SU-DHL-6 (cell line): Measurements from ENCODE around the gene MYMK.

ENCODE experiments used
- H2AFZ ChIP-seq: fragments of 200-600 bp; sonication (generic); 2 replicates; pipeline ENCODE4 v1.6.1; 2014; ENCODE audit warnings: low read depth, mild to moderate bottlenecking, moderate library complexity, mixed read lengths, antibody characterized with exemption, low read length; ENCODE audit not compliant: severe bottlenecking
- H3F3A ChIP-seq: fragments of 200-600 bp; shearing (Covaris generic); 2 replicates; pipeline ENCODE4 v1.6.0; 2016; ENCODE audit warnings: antibody characterized with exemption, mild to moderate bottlenecking; ENCODE audit not compliant: insufficient read depth
- H3K27ac ChIP-seq: fragments of 200-600 bp; sonication (generic); 2 replicates; pipeline ENCODE4 v1.5.1; 2016; ENCODE audit warnings: low read depth, mild to moderate bottlenecking, low read length, moderate library complexity, mixed read lengths
- H3K27me3 ChIP-seq: fragments of 200-600 bp; sonication (generic), shearing (Covaris generic); 2 replicates; pipeline ENCODE4 v1.6.0; 2014; ENCODE audit warnings: mild to moderate bottlenecking, low read length
- H3K36me3 ChIP-seq: fragments of 200-600 bp; sonication (generic); 2 replicates; pipeline ENCODE4 v1.6.1; 2014; ENCODE audit warnings: mild to moderate bottlenecking, low read length, mixed read lengths
- H3K4me2 ChIP-seq: fragments of 300-600, 200-600 bp; shearing (Covaris generic), sonication (generic); 2 replicates; pipeline ENCODE4 v1.6.0; 2014; ENCODE audit warnings: low read length, low read depth, mild to moderate bottlenecking; ENCODE audit not compliant: poor library complexity, severe bottlenecking
- H3K4me3 ChIP-seq: fragments of 200-600 bp; sonication (generic); 2 replicates; pipeline ENCODE4 v1.5.1; 2014; ENCODE audit warnings: antibody characterized with exemption, low read length, mild to moderate bottlenecking, mixed read lengths; ENCODE audit not compliant: insufficient read depth, poor library complexity, severe bottlenecking
- H3K79me2 ChIP-seq: fragments of 200-600 bp; sonication (generic); 2 replicates; pipeline ENCODE4 v1.6.1; 2014; ENCODE audit warnings: mild to moderate bottlenecking, low read length, moderate library complexity; ENCODE audit not compliant: insufficient read depth
- H3K9ac ChIP-seq: fragments of 200-600 bp; sonication (generic); 2 replicates; pipeline ENCODE4 v1.7.0; 2014; ENCODE audit warnings: mild to moderate bottlenecking, low read length
- H3K9me2 ChIP-seq: fragments of 200-600 bp; sonication (generic); replicated peaks from 2 replicates; pipeline ENCODE4 v1.6.1; 2014; ENCODE audit warnings: low read length; ENCODE audit not compliant: insufficient read depth
- H3K9me3 ChIP-seq: fragments of 200-600 bp; sonication (generic); 2 replicates; pipeline ENCODE4 v1.6.1; 2014; ENCODE audit warnings: low read length, mixed read lengths; ENCODE audit not compliant: insufficient read depth
- H4K20me1 ChIP-seq: fragments of 200-600 bp; sonication (generic); 2 replicates; pipeline ENCODE4 v1.6.1; 2014; ENCODE audit warnings: low read depth, mild to moderate bottlenecking, antibody characterized with exemption, low read length, moderate library complexity, mixed read lengths
- CTCF ChIP-seq: fragments of 200-600 bp; sonication (generic); IDR thresholded peaks from one replicate; pipeline ENCODE4 v1.5.1; 2017; ENCODE audit warnings: antibody characterized with exemption, mild to moderate bottlenecking, low read length, moderate library complexity; ENCODE audit not compliant: insufficient read depth, poor library complexity, severe bottlenecking
- EZH2phosphoT487 ChIP-seq: fragments of 200-600 bp; sonication (generic), shearing (Covaris generic); conservative IDR thresholded peaks from 2 replicates; pipeline ENCODE4 v1.6.1; 2018; ENCODE audit warnings: mild to moderate bottlenecking, antibody characterized with exemption, low read length, moderate library complexity, mixed read lengths

Gene MYMK

DNA sequence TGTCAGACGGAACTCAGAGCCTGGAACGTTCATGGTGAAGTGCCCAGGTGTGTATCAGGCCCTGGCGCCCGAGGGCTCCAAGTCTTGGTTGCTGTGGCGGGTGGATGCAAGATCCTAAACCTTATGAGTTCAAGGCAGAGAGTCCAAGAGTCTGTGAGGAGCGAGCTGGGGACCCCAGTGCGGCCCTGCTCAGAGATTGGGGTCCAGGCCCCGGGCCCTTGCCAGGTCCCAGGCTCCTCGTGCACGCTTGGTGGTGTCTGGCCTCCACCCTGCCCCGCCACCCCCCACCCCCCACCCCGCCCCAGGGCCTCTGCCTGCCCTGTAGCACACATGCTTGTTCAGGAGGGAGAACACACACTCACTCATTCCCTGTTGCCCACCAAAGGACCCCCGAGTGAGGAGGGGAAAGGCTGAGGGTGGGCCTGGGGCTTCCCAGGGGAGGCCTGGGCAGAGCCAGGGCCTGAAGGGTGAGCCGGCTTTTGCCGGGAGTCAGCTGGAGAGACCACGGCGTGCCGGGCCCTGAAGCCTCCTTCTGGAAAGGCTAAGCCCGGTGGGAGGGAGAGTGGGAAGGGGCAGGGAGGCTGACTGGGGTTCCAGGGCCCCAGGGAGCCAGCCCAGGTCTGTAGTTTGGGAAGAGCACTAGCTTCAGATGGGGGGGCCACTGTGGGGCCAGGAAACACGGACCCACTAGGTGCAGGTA, 47.3 kb upstream of the MYMK start:
- Histone ChIP-seq H3K4me2 (no peak overlapping the region), H3K9ac (no peak overlapping the region), H2AFZ (no peak overlapping the region), H3K4me3 (no peak overlapping the region), H3F3A (no peaks in the 10 kb centered on the region), H3K27me3 (no peaks in the 10 kb centered on the region), H3K79me2 (no peaks in the 10 kb centered on the region), H3K9me3 (no peaks in the 10 kb centered on the region), H3K27ac (no peak overlapping the region), H3K9me2 (no peaks in the 10 kb centered on the region), H4K20me1 (no peaks in the 10 kb centered on the region), H3K36me3 (no peaks in the 10 kb centered on the region)
- TF ChIP-seq EZH2phosphoT487 (no peak), CTCF (no peak)

GRCh38 chr9:133571391-133571890, 46.7 kb upstream of the MYMK start:
- no peaks in the 10 kb centered on the region for H3K9me2 ChIP-seq
- no peaks in the 10 kb centered on the region for H3K79me2 ChIP-seq
- H3K9ac ChIP-seq: no peak overlapping the region
- H3K36me3 ChIP-seq: no peaks in the 10 kb centered on the region
- H3K4me2 ChIP-seq: no peak overlapping the region
- H3K4me3 ChIP-seq: no peak overlapping the region
- H4K20me1 ChIP-seq: no peaks in the 10 kb centered on the region
- no peak overlapping the region for H3K27ac ChIP-seq
- H3K9me3 ChIP-seq: no peaks in the 10 kb centered on the region
- no peaks in the 10 kb centered on the region for H3K27me3 ChIP-seq
- TF ChIP-seq EZH2phosphoT487 (no peak), CTCF (no peak)
- H3F3A ChIP-seq: no peaks in the 10 kb centered on the region
- no peak overlapping the region for H2AFZ ChIP-seq

DNA sequence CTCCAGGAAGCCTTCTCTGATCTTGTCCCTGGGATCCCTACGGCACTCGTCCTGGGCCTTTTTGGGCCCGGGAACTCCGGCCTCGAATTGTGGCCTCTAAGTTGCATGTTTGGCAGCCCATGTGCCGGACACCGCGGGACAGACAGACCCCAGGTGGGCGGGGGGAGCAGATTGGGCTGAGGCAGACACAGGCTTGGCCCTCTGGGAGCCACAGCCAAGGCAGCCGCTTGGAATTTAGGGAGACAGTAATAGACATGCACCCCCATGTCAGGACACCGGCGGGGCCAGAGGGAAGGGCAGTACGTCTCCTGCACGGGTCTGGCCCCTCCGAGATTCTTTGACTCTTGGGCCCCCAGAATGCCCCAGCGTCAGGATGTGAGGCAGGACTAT, 45.9 kb upstream of the MYMK start:
- Histone ChIP-seq H4K20me1 (no peaks in the 10 kb centered on the region), H3K4me3 (no peak overlapping the region), H2AFZ (no peak overlapping the region), H3K9ac (no peak overlapping the region), H3K79me2 (no peaks in the 10 kb centered on the region), H3K4me2 (no peak overlapping the region), H3K27ac (no peak overlapping the region), H3K9me2 (no peaks in the 10 kb centered on the region), H3K9me3 (no peaks in the 10 kb centered on the region), H3F3A (no peaks in the 10 kb centered on the region), H3K36me3 (no peaks in the 10 kb centered on the region), H3K27me3 (no peaks in the 10 kb centered on the region)
- no peak for TF ChIP-seq CTCF
- TF ChIP-seq EZH2phosphoT487: no peak
